GM19240 (cell line): ENCODE data around the gene LRRC8E.
A peak's percentile ranks its signal among the peaks of the same experiment; 100 is the strongest.

Experiments
- DNase-seq: peaks from one replicate; pipeline ENCODE4 v3.0.0; 2011; ENCODE audit warnings: low spot score; ENCODE audit not compliant: insufficient read length

Gene LRRC8E

GRCh38 chr19:7867092-7867844 lies 21.0 kb upstream of the LRRC8E start:
- no peak for DNase-seq

GRCh38 chr19:7868326-7868670 lies 20.0 kb upstream of the LRRC8E start:
- no peak for DNase-seq

- peak; percentile 91 for DNase-seq
Measured at GRCh38 chr19:7868671-7869452, 19.4 kb upstream of the LRRC8E start.

DNA sequence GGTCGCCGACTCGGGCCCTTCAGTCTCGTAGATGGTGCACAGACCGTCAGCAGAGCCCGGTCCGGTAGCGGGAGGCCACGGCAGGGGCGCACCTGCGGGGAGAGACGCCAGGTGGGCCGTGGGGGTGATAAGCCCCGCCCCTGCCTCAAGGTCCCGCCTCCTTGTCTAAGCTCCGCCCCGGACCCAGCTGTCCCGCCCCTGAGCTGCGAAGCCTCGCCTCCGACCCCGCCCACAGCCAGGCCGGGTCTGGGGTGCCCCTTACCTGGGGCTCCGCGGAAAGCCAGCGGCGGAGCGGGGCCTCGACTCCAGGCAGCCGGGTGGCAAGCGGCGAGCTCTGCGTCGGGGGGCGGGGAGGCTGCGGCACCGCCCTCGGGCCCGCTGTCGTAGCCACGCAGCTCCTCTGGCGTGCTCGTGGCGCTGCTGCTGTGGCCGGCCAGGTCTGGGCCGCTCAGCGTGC lies 18.8 kb upstream of the LRRC8E start:
- DNase-seq, result no peak

DNA sequence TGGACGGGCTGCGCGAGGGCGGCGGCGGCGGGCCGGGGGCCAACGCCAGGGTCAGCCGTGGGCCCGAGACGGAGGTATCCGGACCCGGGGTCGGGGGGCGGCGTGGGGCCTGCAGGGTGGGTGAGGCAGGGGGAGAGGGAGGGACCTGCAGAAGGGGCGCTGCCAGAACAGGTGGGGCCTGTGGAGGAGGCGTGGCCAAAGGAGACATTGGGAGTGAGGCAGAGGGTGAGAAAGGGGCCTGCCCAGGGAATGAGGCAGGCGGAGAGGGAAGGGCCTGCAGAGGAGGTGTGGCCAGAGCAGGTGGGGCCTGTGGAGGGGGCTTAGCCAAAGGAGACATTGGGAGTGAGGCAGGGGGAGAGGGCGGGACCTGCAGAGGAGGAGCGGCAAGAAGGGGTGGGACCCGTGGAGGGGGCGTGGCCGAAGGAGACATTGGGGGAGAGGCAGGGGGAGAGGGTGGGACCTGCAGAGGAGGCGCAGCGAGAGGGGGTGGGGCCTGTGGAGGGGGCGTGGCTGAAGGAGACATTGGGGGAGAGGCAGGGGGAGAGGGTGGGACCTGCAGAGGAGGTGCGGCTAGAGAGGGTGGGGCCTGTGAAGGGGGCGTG lies 18.3 kb upstream of the LRRC8E start:
- DNase-seq, result no peak

DNA sequence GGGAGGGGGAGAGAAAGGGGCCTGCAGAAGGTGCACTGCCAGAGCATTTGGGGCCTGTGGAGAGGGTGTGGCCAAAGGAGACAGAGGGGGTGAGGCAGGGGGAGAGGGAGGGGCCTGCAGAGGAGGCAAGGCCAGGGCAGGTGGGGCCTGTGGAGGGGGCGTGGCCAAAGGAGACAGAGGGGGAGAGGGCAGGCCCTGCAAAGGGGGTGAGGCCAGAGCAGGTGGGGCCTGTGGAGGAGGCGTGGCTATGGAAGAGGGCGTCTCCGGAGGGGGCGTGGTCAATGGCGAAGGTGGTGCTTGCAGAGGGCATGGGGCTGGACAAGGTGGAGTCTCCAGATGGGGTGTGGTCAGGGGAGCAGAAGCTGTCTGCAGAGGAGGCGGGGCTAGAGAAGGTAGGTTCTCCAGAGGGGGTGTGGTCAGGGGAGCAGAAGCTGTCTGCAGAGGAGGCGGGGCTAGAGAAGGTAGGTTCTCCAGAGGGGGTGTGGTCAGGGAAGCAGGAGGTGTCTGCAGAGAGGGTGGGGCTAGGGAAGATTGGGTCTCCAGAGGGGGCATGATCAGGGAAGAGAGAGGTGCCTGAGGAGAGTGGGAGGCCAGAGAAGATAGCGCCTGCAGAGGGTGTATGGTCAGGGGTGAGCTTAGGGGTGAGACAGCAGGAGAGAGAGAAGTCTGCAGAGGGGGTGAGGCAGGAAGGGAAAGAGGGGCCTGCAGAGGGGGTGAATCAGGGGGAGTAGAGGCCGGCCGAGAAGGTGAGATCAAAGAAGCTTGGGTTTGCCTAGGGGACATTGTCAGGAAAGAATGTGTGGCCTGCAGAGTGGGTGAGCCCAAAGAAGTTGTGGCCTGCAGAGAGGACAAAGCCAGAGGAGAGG lies 17.5 kb upstream of the LRRC8E start:
- DNase-seq, result no peak

DNA sequence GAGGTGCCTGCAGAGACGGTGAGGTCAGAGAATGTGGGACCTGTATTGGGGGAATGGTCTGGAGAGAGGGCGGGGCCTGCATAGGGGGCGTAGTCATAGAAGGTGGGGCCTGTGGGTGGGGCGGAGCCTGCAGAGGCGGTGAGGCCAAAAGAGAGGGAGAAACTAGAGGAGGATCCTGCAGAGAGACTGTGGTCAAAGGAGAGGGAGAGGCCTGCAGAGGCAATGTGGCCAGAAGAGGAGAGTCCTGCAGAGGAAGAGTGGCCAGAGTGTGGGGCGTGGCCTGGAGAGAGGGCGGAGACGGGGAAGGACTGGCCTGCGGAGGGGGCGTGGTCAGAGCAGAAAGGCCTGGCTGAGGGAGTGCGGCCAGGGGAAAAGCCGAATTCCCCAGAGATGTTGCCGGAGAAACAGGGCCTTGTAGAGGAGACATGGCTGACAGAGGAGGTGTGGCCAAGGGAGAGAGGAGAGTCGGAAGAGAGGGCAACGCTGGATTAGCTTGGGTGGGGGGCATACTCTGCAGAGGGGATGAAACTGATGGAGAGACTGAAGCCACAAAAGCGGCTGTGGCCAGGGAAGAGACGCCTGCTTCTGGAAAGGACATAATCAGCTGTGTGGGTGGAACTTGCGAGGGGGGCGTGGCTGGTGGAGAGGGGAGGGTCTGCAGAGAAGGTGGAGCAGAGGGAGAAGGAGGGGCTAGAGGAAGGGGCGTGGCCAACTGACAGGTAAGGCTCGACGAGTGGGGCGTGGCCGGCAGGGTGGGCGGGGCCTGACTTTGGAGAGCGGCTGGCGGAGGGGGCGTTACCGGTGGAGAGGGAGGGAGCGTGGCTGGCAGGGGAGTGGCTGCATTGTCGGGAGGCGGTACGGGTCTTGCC lies 16.6 kb upstream of the LRRC8E start:
- no peak for DNase-seq

- no peak for DNase-seq
Measured at GRCh38 chr19:7872306-7873204, 15.8 kb upstream of the LRRC8E start.

DNA sequence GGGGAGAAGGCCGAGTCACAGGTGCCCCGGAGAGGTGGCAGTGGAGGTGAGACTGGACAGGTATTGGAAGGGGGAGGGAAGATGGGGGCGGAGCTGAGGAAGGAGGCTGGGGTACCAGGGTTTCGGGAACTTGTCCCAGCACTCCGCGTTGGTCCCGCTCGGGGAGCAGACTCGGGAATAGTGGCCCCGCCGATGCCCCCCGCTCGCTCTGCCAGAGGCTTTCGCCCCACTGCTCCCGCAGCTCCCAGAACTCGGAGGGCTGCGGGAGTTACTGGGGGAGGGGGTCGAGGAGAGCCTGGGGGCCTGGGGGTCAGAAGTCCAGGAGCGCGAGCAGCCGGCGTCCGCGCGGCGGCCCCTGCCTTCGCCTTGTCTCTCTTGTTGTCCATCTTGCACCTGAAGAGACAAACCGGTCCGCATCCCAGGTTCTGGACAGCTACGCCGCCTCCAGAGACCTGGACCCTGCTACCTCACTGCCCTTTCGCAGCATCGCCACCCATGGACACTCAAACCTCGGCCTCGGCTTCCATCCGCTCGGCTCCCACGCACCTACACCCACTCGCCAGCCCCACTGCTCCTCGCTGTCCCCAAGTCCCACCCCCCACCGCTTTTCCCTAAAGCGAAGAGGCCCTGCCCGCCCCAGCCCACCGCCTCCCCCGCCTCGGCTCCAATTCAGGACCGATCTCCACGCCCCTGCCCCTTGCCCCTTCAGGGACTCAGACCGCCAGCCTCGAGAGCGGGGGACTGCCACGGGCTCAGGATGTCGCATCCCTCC lies 14.8 kb upstream of the LRRC8E start:
- DNase-seq, result no peak

GRCh38 chr19:7874076-7874896 lies 14.0 kb upstream of the LRRC8E start, which contains the start of gene PRR36:
PRR36 (minus strand) TSS chr19:7874390; CDS start chr19:7873689, 701 bp downstream.
- DNase-seq, result no peak

GRCh38 chr19:7874897-7875273 lies 13.4 kb upstream of the LRRC8E start:
- DNase-seq, result no peak

DNA sequence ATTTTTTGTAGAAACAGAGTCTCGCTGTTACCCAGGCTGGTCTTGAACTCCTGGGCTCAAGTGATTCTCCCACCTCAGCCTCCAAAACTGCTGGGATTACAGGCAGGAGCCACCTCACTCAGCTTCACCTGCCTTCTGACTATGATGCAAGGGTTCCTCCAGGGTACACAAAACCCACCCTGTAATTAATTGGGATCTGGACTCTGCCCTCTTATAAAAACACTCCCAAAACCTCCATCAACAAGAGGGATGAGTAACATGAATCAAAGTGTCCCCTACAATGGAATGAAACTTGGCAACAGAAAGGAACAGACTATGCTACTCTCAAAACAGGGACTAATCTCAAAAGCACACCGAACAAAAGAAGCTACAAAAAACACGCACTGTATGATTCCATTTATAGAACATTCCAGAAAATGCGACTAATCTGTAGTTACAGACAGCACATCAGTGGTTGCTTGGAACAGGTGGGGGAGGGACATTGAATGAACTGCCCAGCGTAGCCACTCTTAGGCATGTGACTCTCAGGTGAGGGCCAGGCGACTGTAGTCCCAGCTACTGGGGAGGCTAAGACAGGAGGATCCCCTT lies 11.0 kb upstream of the LRRC8E start:
- no peak for DNase-seq

DNA sequence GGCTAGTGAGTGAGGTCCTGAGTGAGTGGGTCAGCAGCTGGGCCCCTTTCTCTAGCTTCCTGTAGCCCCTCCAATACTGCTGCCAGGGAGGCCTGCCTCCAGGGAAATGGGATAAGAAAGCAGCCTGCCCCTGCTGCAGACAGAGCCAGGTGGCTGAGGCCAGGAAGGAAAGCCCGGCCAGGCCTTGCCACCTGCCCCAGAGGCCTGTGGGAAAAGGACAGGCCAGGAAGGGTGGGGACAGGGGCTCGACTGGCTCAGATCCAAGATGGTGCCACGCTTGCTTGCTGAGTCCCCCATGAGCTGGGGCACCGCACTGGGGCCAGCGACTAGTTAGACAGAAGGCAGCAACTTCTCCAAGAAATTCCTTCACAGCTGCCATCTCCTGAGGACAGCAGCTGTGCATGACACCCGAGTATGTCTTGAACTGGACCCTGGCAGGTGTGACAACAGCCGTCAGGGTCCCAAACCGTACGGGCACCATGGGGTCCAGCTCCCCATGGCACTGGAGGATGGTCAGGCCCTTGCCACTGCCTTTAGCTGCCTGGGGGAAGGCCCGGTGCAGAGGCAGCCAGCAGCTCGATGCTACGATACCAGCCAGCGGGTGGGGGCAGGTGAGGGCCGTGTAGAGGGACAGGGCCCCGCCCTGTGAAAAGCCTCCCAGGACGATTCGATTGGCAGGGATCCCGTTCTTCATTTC lies 9.1 kb upstream of the LRRC8E start:
- DNase-seq, result no peak

DNA sequence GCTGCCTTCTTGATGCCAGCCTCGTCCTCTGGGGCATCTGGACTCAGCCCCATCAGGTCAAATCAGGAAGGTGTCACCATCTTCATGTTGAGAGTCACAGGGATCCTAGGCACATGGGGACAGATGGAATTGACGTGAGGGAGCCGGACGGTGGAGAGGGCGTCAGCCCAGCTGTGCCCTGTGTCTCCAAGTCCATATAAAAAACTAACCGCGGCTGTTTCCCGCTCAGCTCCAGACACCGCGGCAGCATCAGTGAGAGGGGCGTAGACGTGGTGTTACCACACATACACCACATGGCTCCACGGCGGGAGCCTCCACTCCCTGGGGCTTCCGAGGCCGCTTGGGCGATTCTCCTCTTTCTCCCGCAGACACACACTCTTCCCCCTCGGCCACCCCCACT lies 8.5 kb upstream of the LRRC8E start:
- no peak for DNase-seq

- no peak for DNase-seq
Measured at GRCh38 chr19:7881910-7882309, 6.4 kb upstream of the LRRC8E start.

GRCh38 chr19:7883105-7883504 lies 5.2 kb upstream of the LRRC8E start:
- no peak for DNase-seq
